HepG2 (cell line): ENCODE data around the gene NDUFC1. TPM values are rescaled to one million over a fixed set of nuclear protein-coding genes. Genes with fewer than 3 reads are reported as not detected.

ENCODE experiments used
- CCDC6 ChIP-seq: sonication (generic); formaldehyde crosslinking; IDR thresholded peaks from 2 replicates; pipeline ENCODE4 v1.8.1; 2022; ENCODE audit warnings: mild to moderate bottlenecking, missing genetic modification reagents, moderate library complexity
- ELF3 ChIP-seq: IDR thresholded peaks from 2 replicates; pipeline ENCODE4 v1.6.1; 2016; ENCODE audit warnings: missing genetic modification reagents, missing compliant biosample characterization
- HDAC6 ChIP-seq: fragments of 200-600 bp; sonication (generic); IDR thresholded peaks from 2 replicates; pipeline ENCODE4 v1.7.0; 2017; ENCODE audit warnings: mild to moderate bottlenecking, antibody characterized with exemption, low read length, low read depth
- HNF4A ChIP-seq: sonication (generic); formaldehyde crosslinking; IDR thresholded peaks from 2 replicates; pipeline ENCODE4 v1.4.0; 2020; ENCODE audit warnings: missing genetic modification reagents
- HOXA5 ChIP-seq: sonication (generic); formaldehyde crosslinking; IDR thresholded peaks from 2 replicates; pipeline ENCODE4 v1.4.0; 2020; ENCODE audit warnings: missing genetic modification reagents
- MLLT10 ChIP-seq: sonication (generic); formaldehyde crosslinking; IDR thresholded peaks from 2 replicates; pipeline ENCODE4 v1.4.0; 2020; ENCODE audit warnings: missing genetic modification reagents
- NFATC3 ChIP-seq: sonication (generic); formaldehyde crosslinking; IDR thresholded peaks from 2 replicates; pipeline ENCODE4 v1.5.1; 2020; ENCODE audit warnings: mild to moderate bottlenecking, missing genetic modification reagents
- SMAD3 ChIP-seq: sonication (generic); formaldehyde crosslinking; IDR thresholded peaks from 2 replicates; pipeline ENCODE4 v1.4.0; 2020; ENCODE audit warnings: missing genetic modification reagents
- ZFYVE20 ChIP-seq: sonication (generic); formaldehyde crosslinking; IDR thresholded peaks from 2 replicates; pipeline ENCODE4 v1.8.0; 2023; ENCODE audit warnings: low read depth, mild to moderate bottlenecking, moderate library complexity, missing genetic modification reagents, borderline replicate concordance
- polyA plus RNA-seq, 8 experiments: library from polyadenylated mRNA; depleted of rRNA in 3 of 8; stranded (reverse) in 7 of 8; unstranded in 1 of 8; fragments of >200 nt; fragmentation: Illumina TruSeq in 4 of 8; extraction: Trizol in 4 of 8; gene quantifications; 2 replicates each; pipeline versions ENCODE4 v1.2.1 to v1.2.3, GENCODE V29; 2011 to 2016; ENCODE audit warnings: low read depth in 4 of 8, missing spikeins in 1 of 8, mixed read lengths in 1 of 8; ENCODE audit not compliant: insufficient read depth in 1 of 8
- total RNA-seq, 5 experiments: library from RNA; depleted of rRNA; stranded (reverse); fragments of >200 nt; fragmentation: Illumina TruSeq; extraction: Trizol; gene quantifications; 2 replicates each; pipeline ENCODE4 v1.2.3, GENCODE V29; 2016; ENCODE audit warnings: low read depth in 1 of 5
- TF ChIP-seq, protein P1 (sequence below): sonication (generic); formaldehyde crosslinking; IDR thresholded peaks from 2 replicates; pipeline ENCODE4 v1.4.0; 2020; ENCODE audit warnings: mild to moderate bottlenecking, missing genetic modification reagents, borderline replicate concordance
- TF ChIP-seq, protein P2 (sequence below): sonication (generic); formaldehyde crosslinking; conservative IDR thresholded peaks from 2 replicates; pipeline ENCODE4 v1.4.0; 2020; ENCODE audit warnings: missing genetic modification reagents
- TF ChIP-seq, protein P3 (sequence below): sonication (generic); formaldehyde crosslinking; IDR thresholded peaks from 2 replicates; pipeline ENCODE4 v1.5.1; 2020; ENCODE audit warnings: mild to moderate bottlenecking, missing genetic modification reagents, borderline replicate concordance
- TF ChIP-seq, protein P4 (sequence below): sonication (generic); formaldehyde crosslinking; IDR thresholded peaks from 2 replicates; pipeline ENCODE4 v1.8.1; 2023; ENCODE audit warnings: mild to moderate bottlenecking, inconsistent platforms, moderate library complexity, missing genetic modification reagents, borderline replicate concordance
- TF ChIP-seq, protein P5 (sequence below): sonication (generic); formaldehyde crosslinking; IDR thresholded peaks from 2 replicates; pipeline ENCODE4 v1.4.0; 2020; ENCODE audit warnings: missing genetic modification reagents

Gene NDUFC1
- total and polyA plus RNA-seq, 2 of the 13 experiments (the other 11 are each of a cell fraction or from before 2014, with no cell fraction given): 43.4 to 96.4 TPM

DNA sequence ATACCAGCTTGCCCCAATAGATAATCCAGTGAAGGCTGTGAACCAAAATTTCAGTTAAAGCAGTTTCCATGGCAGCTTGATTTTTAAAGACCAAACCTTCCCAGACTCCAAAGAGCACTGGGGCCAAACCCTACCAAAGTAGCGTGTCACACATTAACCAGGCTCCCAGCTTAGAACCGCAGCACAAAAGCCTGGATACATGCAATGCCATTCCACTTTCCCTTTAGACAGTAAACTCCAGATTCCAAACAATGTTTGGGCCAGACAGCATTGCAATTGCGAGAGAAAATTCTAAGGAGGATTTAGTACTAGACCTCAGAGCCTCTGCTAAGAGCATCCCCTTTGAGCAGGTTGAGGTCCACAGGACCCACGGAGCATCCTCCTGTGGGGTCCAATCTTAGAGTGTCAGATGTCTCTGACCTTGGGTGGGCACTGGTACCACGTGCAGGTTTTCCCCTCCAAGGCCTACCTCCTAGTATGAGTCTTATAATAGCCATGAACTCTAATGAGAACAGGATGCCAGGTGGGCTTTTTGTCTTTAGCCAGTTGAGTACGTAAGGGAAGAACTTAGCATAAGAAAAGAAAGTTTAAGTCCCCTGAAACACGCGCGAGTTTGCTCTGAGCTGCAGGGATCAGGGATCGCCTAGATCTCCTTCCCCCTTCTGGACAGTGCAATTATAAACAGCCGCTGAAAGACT lies 61.0 kb downstream of the NDUFC1 start (continued):
- TF ChIP-seq, protein P1, sequence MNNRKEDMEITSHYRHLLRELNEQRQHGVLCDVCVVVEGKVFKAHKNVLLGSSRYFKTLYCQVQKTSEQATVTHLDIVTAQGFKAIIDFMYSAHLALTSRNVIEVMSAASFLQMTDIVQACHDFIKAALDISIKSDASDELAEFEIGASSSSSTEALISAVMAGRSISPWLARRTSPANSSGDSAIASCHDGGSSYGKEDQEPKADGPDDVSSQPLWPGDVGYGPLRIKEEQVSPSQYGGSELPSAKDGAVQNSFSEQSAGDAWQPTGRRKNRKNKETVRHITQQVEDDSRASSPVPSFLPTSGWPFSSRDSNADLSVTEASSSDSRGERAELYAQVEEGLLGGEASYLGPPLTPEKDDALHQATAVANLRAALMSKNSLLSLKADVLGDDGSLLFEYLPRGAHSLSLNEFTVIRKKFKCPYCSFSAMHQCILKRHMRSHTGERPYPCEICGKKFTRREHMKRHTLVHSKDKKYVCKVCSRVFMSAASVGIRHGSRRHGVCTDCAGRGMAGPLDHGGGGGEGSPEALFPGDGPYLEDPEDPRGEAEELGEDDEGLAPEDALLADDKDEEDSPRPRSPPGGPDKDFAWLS (CRISPR knock-in tag): no peak
- TF ChIP-seq MLLT10 (CRISPR knock-in tag) (no peak), NFATC3 (CRISPR knock-in tag) (0 out of 2 replicates have a peak, but pooled peaks have one; percentile 37), HNF4A (CRISPR knock-in tag) (peak; percentile 47), ZFYVE20 (CRISPR knock-in tag) (no peak), HDAC6 (no peak), SMAD3 (CRISPR knock-in tag) (0 out of 2 replicates have a peak, but pooled peaks have one; percentile 31), CCDC6 (CRISPR knock-in tag) (no peak), HOXA5 (CRISPR knock-in tag) (no peak), ELF3 (CRISPR knock-in tag) (0 out of 2 replicates have a peak, but pooled peaks have one; percentile 25)
- TF ChIP-seq, protein P2, sequence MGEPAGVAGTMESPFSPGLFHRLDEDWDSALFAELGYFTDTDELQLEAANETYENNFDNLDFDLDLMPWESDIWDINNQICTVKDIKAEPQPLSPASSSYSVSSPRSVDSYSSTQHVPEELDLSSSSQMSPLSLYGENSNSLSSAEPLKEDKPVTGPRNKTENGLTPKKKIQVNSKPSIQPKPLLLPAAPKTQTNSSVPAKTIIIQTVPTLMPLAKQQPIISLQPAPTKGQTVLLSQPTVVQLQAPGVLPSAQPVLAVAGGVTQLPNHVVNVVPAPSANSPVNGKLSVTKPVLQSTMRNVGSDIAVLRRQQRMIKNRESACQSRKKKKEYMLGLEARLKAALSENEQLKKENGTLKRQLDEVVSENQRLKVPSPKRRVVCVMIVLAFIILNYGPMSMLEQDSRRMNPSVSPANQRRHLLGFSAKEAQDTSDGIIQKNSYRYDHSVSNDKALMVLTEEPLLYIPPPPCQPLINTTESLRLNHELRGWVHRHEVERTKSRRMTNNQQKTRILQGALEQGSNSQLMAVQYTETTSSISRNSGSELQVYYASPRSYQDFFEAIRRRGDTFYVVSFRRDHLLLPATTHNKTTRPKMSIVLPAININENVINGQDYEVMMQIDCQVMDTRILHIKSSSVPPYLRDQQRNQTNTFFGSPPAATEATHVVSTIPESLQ: no peak
- TF ChIP-seq, protein P3, sequence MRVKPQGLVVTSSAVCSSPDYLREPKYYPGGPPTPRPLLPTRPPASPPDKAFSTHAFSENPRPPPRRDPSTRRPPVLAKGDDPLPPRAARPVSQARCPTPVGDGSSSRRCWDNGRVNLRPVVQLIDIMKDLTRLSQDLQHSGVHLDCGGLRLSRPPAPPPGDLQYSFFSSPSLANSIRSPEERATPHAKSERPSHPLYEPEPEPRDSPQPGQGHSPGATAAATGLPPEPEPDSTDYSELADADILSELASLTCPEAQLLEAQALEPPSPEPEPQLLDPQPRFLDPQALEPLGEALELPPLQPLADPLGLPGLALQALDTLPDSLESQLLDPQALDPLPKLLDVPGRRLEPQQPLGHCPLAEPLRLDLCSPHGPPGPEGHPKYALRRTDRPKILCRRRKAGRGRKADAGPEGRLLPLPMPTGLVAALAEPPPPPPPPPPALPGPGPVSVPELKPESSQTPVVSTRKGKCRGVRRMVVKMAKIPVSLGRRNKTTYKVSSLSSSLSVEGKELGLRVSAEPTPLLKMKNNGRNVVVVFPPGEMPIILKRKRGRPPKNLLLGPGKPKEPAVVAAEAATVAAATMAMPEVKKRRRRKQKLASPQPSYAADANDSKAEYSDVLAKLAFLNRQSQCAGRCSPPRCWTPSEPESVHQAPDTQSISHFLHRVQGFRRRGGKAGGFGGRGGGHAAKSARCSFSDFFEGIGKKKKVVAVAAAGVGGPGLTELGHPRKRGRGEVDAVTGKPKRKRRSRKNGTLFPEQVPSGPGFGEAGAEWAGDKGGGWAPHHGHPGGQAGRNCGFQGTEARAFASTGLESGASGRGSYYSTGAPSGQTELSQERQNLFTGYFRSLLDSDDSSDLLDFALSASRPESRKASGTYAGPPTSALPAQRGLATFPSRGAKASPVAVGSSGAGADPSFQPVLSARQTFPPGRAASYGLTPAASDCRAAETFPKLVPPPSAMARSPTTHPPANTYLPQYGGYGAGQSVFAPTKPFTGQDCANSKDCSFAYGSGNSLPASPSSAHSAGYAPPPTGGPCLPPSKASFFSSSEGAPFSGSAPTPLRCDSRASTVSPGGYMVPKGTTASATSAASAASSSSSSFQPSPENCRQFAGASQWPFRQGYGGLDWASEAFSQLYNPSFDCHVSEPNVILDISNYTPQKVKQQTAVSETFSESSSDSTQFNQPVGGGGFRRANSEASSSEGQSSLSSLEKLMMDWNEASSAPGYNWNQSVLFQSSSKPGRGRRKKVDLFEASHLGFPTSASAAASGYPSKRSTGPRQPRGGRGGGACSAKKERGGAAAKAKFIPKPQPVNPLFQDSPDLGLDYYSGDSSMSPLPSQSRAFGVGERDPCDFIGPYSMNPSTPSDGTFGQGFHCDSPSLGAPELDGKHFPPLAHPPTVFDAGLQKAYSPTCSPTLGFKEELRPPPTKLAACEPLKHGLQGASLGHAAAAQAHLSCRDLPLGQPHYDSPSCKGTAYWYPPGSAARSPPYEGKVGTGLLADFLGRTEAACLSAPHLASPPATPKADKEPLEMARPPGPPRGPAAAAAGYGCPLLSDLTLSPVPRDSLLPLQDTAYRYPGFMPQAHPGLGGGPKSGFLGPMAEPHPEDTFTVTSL (CRISPR knock-in tag): peak; percentile 24; the same call in 1 of the 2 replicates
- TF ChIP-seq, protein P4, sequence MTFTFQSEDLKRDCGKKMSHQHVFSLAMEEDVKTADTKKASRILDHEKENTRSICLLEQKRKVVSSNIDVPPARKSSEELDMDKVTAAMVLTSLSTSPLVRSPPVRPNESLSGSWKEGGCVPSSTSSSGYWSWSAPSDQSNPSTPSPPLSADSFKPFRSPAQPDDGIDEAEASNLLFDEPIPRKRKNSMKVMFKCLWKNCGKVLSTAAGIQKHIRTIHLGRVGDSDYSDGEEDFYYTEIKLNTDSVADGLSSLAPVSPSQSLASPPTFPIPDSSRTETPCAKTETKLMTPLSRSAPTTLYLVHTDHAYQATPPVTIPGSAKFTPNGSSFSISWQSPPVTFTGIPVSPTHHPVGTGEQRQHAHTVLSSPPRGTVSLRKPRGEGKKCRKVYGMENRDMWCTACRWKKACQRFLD: no peak
- TF ChIP-seq, protein P5, sequence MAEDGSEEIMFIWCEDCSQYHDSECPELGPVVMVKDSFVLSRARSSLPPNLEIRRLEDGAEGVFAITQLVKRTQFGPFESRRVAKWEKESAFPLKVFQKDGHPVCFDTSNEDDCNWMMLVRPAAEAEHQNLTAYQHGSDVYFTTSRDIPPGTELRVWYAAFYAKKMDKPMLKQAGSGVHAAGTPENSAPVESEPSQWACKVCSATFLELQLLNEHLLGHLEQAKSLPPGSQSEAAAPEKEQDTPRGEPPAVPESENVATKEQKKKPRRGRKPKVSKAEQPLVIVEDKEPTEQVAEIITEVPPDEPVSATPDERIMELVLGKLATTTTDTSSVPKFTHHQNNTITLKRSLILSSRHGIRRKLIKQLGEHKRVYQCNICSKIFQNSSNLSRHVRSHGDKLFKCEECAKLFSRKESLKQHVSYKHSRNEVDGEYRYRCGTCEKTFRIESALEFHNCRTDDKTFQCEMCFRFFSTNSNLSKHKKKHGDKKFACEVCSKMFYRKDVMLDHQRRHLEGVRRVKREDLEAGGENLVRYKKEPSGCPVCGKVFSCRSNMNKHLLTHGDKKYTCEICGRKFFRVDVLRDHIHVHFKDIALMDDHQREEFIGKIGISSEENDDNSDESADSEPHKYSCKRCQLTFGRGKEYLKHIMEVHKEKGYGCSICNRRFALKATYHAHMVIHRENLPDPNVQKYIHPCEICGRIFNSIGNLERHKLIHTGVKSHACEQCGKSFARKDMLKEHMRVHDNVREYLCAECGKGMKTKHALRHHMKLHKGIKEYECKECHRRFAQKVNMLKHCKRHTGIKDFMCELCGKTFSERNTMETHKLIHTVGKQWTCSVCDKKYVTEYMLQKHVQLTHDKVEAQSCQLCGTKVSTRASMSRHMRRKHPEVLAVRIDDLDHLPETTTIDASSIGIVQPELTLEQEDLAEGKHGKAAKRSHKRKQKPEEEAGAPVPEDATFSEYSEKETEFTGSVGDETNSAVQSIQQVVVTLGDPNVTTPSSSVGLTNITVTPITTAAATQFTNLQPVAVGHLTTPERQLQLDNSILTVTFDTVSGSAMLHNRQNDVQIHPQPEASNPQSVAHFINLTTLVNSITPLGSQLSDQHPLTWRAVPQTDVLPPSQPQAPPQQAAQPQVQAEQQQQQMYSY (CRISPR knock-in tag): peak; percentile 91
